HG03439 (cell line): ENCODE results near the gene CUEDC2.

Experiments
- ATAC-seq: cut with Tn5 transposase; IDR thresholded peaks from one replicate; pipeline ENCODE4 v1.9.1; 2021; ENCODE audit warnings: mild to moderate bottlenecking, moderate library complexity; ENCODE audit not compliant: unreplicated experiment

CUEDC2 gene

DNA sequence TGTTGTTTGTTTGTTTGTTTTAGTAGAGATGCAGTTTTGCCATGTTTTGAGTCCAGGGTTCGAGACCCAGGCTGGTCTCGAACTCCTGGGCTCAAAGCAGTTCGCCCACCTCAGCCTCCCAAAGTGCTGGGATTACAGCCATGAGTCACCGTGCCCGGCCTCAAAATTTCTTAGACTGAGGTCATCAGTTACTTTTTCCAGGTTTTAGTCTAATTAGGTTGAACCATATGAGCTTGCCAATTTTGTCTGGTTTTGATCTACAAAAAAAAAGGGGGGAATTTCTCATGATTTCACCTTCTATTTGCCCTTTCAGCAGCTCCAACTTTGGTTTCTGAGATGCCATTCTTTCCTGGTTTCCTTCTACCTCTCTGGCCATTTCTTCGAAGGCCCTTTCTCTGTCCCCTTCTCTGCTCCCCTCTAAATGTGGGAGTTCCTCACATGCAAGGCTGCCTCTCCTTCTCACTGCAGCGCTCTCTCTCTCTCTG, 5.5 kb downstream of the CUEDC2 start:
- no peak for ATAC-seq

GRCh38 chr10:102425444-102425843, 6.9 kb downstream of the CUEDC2 start:
- ATAC-seq: no peak

GRCh38 chr10:102424916-102425315, 7.5 kb downstream of the CUEDC2 start:
- no peak for ATAC-seq

- no peak for ATAC-seq
Observed at GRCh38 chr10:102424145-102424544, 8.2 kb downstream of the CUEDC2 start.

- ATAC-seq: no peak
Observed at GRCh38 chr10:102423372-102423968, 8.9 kb downstream of the CUEDC2 start.

DNA sequence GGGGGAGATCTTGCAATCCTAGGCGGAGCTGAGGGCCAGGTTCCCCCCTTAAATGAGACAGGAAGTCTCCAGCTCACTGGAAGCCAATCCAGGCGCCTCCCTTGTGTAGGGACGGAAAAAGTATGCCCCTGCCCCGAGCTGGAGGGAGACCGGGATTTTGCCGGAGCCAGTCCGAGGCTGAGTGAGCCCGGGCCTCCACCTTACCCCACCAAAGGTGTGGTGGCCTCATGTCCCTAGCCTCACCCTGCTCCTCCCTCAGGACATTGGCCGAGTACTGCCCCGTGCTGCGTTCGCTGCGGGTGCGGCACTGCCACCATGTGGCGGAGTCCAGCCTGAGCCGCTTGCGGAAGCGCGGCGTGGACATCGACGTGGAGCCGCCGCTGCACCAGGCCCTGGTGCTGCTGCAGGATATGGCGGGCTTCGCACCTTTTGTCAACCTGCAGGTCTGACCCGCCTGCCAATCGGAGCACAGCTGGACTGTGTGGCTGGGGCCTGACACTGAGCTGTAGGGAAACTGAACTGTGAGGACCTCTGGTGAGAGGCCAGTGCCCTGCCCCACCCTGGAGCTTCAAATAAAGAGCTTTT, 9.7 kb downstream of the CUEDC2 start:
- no peak for ATAC-seq

- peak; percentile 3 for ATAC-seq
Observed at GRCh38 chr10:102421757-102422512, 10.4 kb downstream of the CUEDC2 start.

- ATAC-seq: no peak
Observed at GRCh38 chr10:102421507-102421756, 10.9 kb downstream of the CUEDC2 start.

- peak; percentile 72 for ATAC-seq
Observed at GRCh38 chr10:102420714-102421506, 11.5 kb downstream of the CUEDC2 start, which contains the start of gene FBXL15. FBXL15 (plus strand) TSS chr10:102420836; CDS start chr10:102421130, 294 bp downstream.

- no peak for ATAC-seq
Observed at GRCh38 chr10:102420181-102420713, 12.1 kb downstream of the CUEDC2 start.

GRCh38 chr10:102419269-102420180, 12.8 kb downstream of the CUEDC2 start:
- no peak for ATAC-seq

DNA sequence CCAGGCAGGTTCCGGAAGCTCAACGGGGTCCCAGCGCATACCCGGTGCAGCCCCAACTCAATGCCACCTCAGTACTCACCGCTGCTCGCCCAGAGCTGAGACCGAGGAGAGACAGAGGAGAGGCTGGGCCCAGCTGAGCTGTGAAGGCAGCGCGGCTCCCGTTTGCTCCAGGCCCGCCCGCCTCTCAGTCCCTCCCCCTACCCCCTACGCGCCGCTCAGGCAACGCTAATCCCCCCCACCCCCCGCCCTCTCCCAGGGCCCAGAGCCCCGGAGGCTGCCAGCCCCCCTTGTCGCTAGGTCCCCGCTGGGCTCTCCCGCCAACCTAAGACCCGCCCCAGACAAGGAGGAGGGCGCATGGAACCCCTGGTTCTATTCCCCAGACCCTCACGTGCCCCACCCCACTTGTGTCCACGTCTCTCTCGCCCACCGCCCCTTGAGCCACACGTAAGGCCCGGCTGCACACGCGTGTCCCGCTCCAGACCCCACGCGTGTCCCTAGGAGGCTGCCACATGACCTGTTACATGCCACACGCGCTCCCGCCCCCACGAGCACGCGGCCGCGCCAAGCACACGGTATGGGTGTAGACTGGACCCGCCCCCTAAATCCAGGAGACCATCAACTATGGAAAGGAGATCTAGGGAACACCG, 13.6 kb downstream of the CUEDC2 start, which contains the start of gene PSD:
TSS of gene PSD (minus strand) at position 164 of the 647 bp plus-strand sequence. CDS start 1,747 bp downstream, outside the sequence.
- no peak for ATAC-seq

GRCh38 chr10:102416695-102417094, 15.7 kb downstream of the CUEDC2 start:
- no peak for ATAC-seq

- no peak for ATAC-seq
Observed at GRCh38 chr10:102416283-102416682, 16.1 kb downstream of the CUEDC2 start.

DNA sequence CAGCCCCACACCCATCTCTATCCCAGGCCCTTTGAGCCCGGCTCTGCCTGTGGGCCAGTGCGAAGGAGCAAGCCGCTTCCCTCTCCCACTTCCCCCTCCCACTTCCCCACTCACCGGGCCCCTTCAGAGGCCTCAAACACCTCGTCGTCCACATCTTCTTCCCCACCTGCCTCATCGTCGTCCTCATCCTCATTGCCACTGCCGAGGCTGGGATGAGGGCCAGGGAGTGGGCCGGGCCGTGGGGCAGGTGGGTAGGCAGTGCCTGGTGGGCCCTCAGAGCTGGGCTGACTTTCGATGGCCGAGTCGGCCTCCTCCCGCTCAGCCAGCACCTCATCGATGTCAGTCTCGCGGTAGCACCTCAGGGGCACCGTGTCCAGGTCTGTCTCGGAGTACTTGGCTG, 17.6 kb downstream of the CUEDC2 start:
- ATAC-seq: no peak

DNA sequence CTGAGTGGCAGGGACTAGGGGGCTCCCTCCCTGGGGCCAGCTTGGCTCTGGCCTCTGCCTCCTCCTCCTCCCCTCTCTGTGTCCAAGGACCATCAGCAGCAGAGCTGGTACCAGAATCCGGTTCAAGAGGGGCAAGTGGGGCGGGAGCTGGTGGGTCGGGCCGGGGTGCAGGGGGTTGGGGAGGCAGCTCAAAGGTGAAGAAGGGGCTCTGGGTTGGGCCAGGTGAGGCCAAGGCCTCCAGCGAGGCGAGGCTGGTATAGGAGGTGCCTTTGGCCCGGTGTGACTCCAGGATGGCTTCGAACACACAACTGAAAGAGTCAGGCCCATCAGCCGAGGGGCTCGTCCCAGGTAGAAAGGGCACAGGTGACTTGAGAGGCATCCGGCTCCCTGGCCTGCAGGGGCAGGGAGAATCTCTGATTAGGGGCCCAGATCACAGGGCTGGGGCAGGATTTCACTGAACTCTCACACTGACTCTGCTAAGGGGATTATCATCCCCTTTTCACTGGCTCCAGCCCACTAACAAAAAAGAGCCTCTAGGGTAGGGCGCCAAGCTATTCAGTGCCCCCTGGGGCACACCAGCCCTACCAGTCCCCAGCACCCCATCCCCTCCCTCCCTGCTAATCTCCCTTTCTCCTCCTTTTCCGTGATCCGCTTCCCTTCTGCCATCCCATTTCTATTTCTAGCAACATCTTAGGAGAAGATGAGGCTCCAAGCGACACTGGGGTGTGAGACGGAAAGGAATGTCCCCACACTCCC, 18.4 kb downstream of the CUEDC2 start:
- no peak for ATAC-seq

DNA sequence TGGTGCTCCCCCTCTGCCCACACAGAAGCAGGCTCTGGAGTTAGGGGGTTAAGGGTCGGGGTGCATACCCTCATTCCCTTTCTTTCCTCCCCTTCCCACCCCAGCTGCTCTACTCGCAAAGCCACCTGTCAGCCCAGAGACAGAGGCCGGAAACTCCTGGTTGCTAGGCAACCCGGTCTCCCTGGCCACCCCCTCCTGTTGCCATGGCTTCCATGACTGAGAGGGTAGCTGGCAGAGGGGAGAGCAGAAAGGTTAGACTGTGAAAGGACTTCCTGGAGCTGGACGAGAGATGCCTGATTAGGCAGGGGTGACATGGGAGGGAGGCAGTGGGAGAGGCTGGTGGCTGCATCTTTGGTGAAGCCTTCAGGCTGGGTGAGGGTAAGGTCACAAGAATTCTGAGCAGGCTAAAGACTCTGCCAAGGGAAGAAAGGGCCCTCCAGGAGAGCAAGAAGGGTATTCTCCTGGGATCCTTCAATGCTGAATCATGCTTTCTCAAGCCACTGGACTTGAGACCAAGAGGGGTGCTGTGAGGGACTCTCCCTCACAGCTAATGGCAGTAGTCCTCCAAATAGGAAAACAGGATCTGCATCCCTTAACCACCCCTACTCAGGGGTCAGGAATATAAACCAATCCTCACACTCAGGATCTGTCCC, 19.2 kb downstream of the CUEDC2 start:
- ATAC-seq: no peak

GRCh38 chr10:102412293-102412692, 20.1 kb downstream of the CUEDC2 start:
- no peak for ATAC-seq
